Karpas-422 (cell line): ENCODE results near the gene NEK5. TPM values are rescaled to one million over a fixed set of nuclear protein-coding genes. Genes with fewer than 3 reads are reported as not detected.
A peak's percentile ranks its signal among the peaks of the same experiment; 100 is the strongest.
"Not testable (repeated sequence)": the region's sequence is repeated elsewhere in the genome, so short reads cannot be mapped to it uniquely, and the experiment has no call there.

Experiments used
- DNase-seq: peaks from one replicate; pipeline ENCODE4 v3.0.0-alpha.2; 2015
- H2AFZ ChIP-seq: fragments of 200-600 bp; sonication (generic); 2 replicates; pipeline ENCODE4 v1.6.1; 2014; ENCODE audit warnings: antibody characterized with exemption, low read length, mixed read lengths
- H3K27ac ChIP-seq: fragments of 200-600 bp; sonication (generic); 2 replicates; pipeline ENCODE4 v1.5.1; 2014; ENCODE audit warnings: mild to moderate bottlenecking, low read length, moderate library complexity
- H3K27me3 ChIP-seq: fragments of 200-600 bp; sonication (generic); 2 replicates; pipeline ENCODE4 v1.6.1; 2014; ENCODE audit warnings: low read length, mixed read lengths
- H3K36me3 ChIP-seq: fragments of 200-600 bp; sonication (generic); 2 replicates; pipeline ENCODE4 v1.6.1; 2014; ENCODE audit warnings: low read length, mixed read lengths; ENCODE audit not compliant: insufficient read depth
- H3K4me1 ChIP-seq: fragments of 200-600 bp; sonication (generic); 2 replicates; pipeline ENCODE4 v1.6.1; 2014; ENCODE audit warnings: mild to moderate bottlenecking, low read length, mixed read lengths
- H3K4me2 ChIP-seq: fragments of 200-600 bp; sonication (generic); 2 replicates; pipeline ENCODE4 v1.6.1; 2014; ENCODE audit warnings: low read length, low read depth, mild to moderate bottlenecking; ENCODE audit not compliant: poor library complexity, severe bottlenecking
- H3K4me3 ChIP-seq: fragments of 200-600 bp; sonication (generic); 2 replicates; pipeline ENCODE4 v1.5.1; 2014; ENCODE audit warnings: mild to moderate bottlenecking, antibody characterized with exemption, low read length, mixed read lengths
- H3K79me2 ChIP-seq: fragments of 200-600 bp; sonication (generic); 2 replicates; pipeline ENCODE4 v1.6.1; 2014; ENCODE audit warnings: mild to moderate bottlenecking, low read length, mixed read lengths
- H3K9ac ChIP-seq: fragments of 200-600 bp; sonication (generic); 2 replicates; pipeline ENCODE4 v1.6.0; 2014; ENCODE audit warnings: low read length
- H3K9me2 ChIP-seq: fragments of 200-600 bp; sonication (generic), shearing (Covaris generic); replicated peaks from 2 replicates; pipeline ENCODE4 v1.6.0; 2014; ENCODE audit warnings: mild to moderate bottlenecking, low read length, moderate library complexity; ENCODE audit not compliant: insufficient read depth
- H3K9me3 ChIP-seq: fragments of 300-700, 200-600 bp; sonication (generic); 2 replicates; pipeline ENCODE4 v1.6.1; 2014; ENCODE audit warnings: low read length, mixed read lengths
- H4K20me1 ChIP-seq: fragments of 200-600 bp; sonication (generic); 2 replicates; pipeline ENCODE4 v1.6.1; 2014; ENCODE audit warnings: mild to moderate bottlenecking, antibody characterized with exemption, low read length, low read depth; ENCODE audit not compliant: insufficient read depth
- total RNA-seq: library from RNA; depleted of rRNA; stranded (reverse); fragments of >200 nt; shearing (Covaris generic); gene quantifications from 2 replicates; pipeline ENCODE4 v1.2.3, GENCODE V29; 2014; ENCODE audit warnings: low replicate concordance

The NEK5 gene
- total RNA-seq, 1 experiment from 2014 or later, result not detected

- H3K4me1 ChIP-seq, DNase-seq, H3K4me3 ChIP-seq, H3K9me3 ChIP-seq, H3K79me2 ChIP-seq, H3K9me2 ChIP-seq, H3K4me2 ChIP-seq, H3K9ac ChIP-seq, H3K27ac ChIP-seq, H3K27me3 ChIP-seq, H3K36me3 ChIP-seq, H2AFZ ChIP-seq, H4K20me1 ChIP-seq: not testable (repeated sequence)
These were observed 43.9 kb downstream of the NEK5 start for GRCh38 chr13:52084981-52085380.

GRCh38 chr13:52082601-52083000, 46.3 kb downstream of the NEK5 start:
- Histone ChIP-seq H3K9me2 (no peaks in the 10 kb centered on the region), H3K9me3 (no peaks in the 10 kb centered on the region), H3K4me2 (no peak overlapping the region), H3K4me1 (no peaks in the 10 kb centered on the region), H3K27me3 (no peaks in the 10 kb centered on the region), H3K79me2 (no peaks in the 10 kb centered on the region), H4K20me1 (no peaks in the 10 kb centered on the region), H3K9ac (no peak overlapping the region), H3K4me3 (no peak overlapping the region), H3K27ac (no peak overlapping the region), H2AFZ (no peak overlapping the region), H3K36me3 (no peaks in the 10 kb centered on the region)
- no peak for DNase-seq

DNA sequence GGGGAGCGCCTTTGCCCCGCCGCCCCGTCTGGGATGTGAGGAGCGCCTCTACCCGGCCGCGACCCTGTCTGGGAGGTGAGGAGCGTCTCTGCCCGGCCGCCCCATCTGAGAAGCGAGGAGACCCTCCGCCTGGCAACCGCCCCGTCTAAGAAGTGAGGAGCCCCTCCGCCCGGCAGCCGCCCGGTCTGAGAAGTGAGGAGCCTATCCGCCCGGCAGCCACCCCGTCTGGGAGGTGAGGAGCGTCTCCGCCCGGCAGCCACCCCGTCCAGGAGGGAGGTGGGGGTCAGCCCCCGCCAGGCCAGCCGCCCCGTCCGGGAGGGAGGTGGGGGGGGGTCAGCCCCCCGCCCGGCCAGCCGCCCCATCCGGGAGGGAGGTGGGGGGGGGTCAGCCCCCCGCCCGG, 49.0 kb downstream of the NEK5 start:
- not testable (repeated sequence) for H3K27ac ChIP-seq, H3K9me3 ChIP-seq, H3K27me3 ChIP-seq, H3K4me1 ChIP-seq, H3K9me2 ChIP-seq, H4K20me1 ChIP-seq, H3K4me3 ChIP-seq, H2AFZ ChIP-seq, H3K36me3 ChIP-seq, DNase-seq, H3K79me2 ChIP-seq, H3K4me2 ChIP-seq, H3K9ac ChIP-seq

GRCh38 chr13:52070929-52071523, 57.8 kb downstream of the NEK5 start:
- Histone ChIP-seq H3K4me2 (no peak overlapping the region), H3K9me2 (no peaks in the 10 kb centered on the region), H4K20me1 (no peaks in the 10 kb centered on the region), H2AFZ (no peak overlapping the region), H3K4me3 (no peak overlapping the region), H3K27ac (no peak overlapping the region), H3K79me2 (no peaks in the 10 kb centered on the region), H3K27me3 (no peaks in the 10 kb centered on the region), H3K9ac (no peak overlapping the region), H3K4me1 (no peaks in the 10 kb centered on the region), H3K9me3 (peaks cover 10% of the 10 kb centered on the region), H3K36me3 (no peaks in the 10 kb centered on the region)
- peak; percentile 60 for DNase-seq

- DNase-seq, result no peak
- Histone ChIP-seq H3K4me2 (no peak overlapping the region), H3K9me3 (peaks cover 10% of the 10 kb centered on the region), H4K20me1 (no peaks in the 10 kb centered on the region), H3K36me3 (no peaks in the 10 kb centered on the region), H3K4me3 (no peak overlapping the region), H3K27me3 (no peaks in the 10 kb centered on the region), H3K27ac (no peak overlapping the region), H3K9me2 (no peaks in the 10 kb centered on the region), H3K9ac (no peak overlapping the region), H3K79me2 (no peaks in the 10 kb centered on the region), H2AFZ (no peak overlapping the region), H3K4me1 (no peaks in the 10 kb centered on the region)
These were observed 61.6 kb downstream of the NEK5 start for GRCh38 chr13:52067237-52067636.

DNA sequence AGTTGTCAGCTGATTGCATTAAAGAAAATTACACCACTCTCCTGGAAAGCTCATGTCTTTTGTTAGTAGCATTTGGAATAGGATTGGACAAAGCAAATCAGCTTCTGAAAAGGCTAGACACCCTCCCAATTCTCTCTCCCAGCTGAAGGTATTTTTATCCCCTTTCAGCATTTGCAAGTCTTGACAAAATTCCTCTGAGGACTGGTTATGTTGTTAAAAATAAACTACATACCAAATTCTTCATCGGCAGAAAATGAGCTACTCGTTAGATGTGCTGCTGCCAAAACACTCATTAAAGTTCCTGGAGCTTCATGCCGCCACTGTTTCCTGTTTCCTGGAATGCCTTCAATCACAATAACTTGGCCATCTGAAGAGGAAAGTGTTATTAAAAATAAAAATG, 67.3 kb downstream of the NEK5 start:
- Histone ChIP-seq H2AFZ (no peak overlapping the region), H3K27me3 (no peaks in the 10 kb centered on the region), H3K4me1 (no peaks in the 10 kb centered on the region), H3K36me3 (no peaks in the 10 kb centered on the region), H3K4me2 (no peak overlapping the region), H3K79me2 (no peaks in the 10 kb centered on the region), H3K27ac (no peak overlapping the region), H3K4me3 (no peak overlapping the region), H4K20me1 (no peaks in the 10 kb centered on the region), H3K9ac (no peak overlapping the region), H3K9me2 (no peaks in the 10 kb centered on the region), H3K9me3 (no peaks in the 10 kb centered on the region)
- no peak for DNase-seq

DNA sequence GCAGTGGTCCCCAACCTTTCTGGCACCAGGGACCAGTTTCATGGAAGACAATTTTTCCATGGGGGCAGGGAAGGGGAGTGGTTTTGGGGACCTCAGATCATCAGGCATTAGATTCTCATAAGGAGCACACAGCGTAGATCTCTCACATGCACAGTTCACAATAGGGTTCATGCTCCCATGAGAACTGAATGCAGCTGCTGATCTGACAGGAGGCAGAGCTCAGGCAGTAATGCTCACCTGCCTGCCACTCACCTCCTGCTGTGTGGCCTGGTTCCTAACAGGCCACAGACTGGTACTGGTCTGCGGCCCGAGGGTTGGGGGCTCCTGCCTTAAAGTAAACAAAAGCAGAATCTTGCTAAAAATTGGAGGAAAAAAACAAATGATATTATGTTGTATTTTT, 67.8 kb downstream of the NEK5 start:
- H3K79me2 ChIP-seq, H3K9me3 ChIP-seq, H3K9ac ChIP-seq, H4K20me1 ChIP-seq, H3K4me3 ChIP-seq, H3K4me1 ChIP-seq, H3K27ac ChIP-seq, DNase-seq, H3K4me2 ChIP-seq, H2AFZ ChIP-seq, H3K27me3 ChIP-seq, H3K9me2 ChIP-seq, H3K36me3 ChIP-seq: not testable (repeated sequence)

DNA sequence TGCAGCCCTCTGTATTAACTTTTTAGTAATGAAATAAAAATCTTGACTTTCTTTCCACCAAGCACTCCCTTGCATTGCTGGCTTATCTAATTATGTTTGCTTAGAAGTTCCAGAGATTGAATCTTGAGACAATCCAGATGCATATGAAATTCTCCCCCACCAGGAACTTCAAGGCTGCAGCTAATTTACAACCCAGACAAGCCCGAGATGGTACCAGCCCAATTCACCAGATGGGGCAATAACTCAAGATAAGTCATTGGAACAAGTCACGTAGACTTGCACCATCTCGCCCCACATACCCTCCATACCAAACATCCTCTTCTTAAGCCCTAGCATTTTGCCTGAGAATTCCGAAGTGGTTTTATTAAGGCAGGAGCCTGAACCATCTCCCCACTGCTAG, 75.4 kb downstream of the NEK5 start:
- Histone ChIP-seq H3K9me2 (no peaks in the 10 kb centered on the region), H3K4me2 (no peak overlapping the region), H3K27ac (no peak overlapping the region), H3K4me1 (no peaks in the 10 kb centered on the region), H2AFZ (no peak overlapping the region), H3K36me3 (no peaks in the 10 kb centered on the region), H4K20me1 (no peaks in the 10 kb centered on the region), H3K9ac (no peak overlapping the region), H3K27me3 (no peaks in the 10 kb centered on the region), H3K79me2 (no peaks in the 10 kb centered on the region), H3K4me3 (no peak overlapping the region), H3K9me3 (no peaks in the 10 kb centered on the region)
- DNase-seq, result no peak

DNA sequence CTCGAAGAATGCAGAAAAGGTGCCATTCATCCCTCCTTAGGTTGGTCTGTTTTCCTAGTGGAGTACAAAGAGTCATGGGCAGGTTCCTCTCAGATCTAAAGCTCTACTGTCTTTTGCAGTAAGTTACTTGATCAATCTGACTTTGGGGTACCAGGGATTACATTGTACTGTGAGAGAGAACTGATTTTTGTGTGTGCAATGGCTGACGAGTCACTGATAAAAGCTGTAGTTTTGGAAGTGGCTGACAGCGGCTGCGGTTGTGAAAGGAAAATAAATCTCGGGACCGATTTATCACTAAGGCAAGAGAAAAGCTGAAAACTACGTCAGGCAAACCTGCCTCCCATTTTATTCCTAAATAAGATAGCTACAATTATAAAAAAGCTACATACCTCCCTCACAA, 77.5 kb downstream of the NEK5 start:
- Histone ChIP-seq H3K9me3 (no peaks in the 10 kb centered on the region), H3K4me3 (no peak overlapping the region), H3K27ac (no peak overlapping the region), H3K9ac (no peak overlapping the region), H3K79me2 (no peaks in the 10 kb centered on the region), H3K27me3 (no peaks in the 10 kb centered on the region), H2AFZ (no peak overlapping the region), H3K4me2 (no peak overlapping the region), H4K20me1 (no peaks in the 10 kb centered on the region), H3K4me1 (no peaks in the 10 kb centered on the region), H3K9me2 (no peaks in the 10 kb centered on the region), H3K36me3 (no peaks in the 10 kb centered on the region)
- no peak for DNase-seq
